Activated CD8-positive, alpha-beta memory T cell treated with anti-CD3 and anti-CD28 coated beads, Interleukin-2, amount 50 U/mL, for 4 hours (primary cell): ENCODE measurements around the gene GPER1.
"Not testable (repeated sequence)": the region's sequence is repeated elsewhere in the genome, so short reads cannot be mapped to it uniquely, and the experiment has no call there.

Source experiments
- DNase-seq: peaks from one replicate; pipeline ENCODE4 v3.0.0-alpha.2; 2020

Gene GPER1

DNA sequence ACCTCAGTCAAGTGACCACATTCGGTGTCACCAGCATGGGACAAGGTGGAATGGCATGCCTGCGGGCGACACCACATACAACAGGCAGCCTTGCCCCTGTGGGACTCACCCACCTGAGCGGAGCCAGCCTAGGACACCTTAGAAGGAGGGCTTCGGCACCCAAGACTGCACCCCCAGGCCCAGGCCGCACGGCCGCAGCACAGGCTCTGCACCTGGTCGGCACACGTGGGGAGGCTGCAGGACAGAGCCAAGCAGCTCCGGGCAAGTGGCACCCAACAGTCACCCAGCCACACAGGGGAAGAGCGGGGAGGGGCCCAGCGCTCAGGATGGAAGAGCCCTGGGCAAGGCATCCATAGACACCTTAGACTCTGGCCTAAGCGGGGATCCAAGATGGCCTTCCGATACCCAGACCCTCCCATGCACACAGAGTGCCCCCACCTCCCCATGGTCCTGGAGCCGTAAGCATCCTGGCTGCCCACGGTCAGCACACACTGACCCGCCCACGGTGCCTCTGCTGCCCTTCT lies 16.1 kb upstream of the GPER1 start:
- no peak for DNase-seq

- no peak for DNase-seq
Observed at GRCh38 chr7:1073142-1073977, 14.6 kb upstream of the GPER1 start.

DNA sequence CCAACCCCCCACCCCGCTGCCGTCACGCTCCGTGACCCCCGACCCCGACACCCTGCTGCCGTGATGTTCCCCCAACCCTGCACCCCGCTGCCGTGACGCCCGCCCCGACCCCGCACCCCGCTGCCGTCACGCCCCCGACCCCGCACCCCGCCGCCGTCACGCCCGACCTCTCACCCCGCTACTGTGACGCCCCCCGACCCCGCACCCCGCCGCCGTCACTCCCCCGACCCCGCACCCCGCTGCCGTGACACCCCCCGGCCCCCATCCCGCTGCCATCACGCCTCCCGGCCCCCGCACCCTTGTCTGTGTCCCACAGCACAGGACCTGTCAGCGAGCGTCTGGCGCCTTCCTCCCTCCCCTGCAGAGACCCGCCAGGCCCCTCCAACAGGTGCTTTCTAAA lies 13.9 kb upstream of the GPER1 start:
- not testable (repeated sequence) for DNase-seq

DNA sequence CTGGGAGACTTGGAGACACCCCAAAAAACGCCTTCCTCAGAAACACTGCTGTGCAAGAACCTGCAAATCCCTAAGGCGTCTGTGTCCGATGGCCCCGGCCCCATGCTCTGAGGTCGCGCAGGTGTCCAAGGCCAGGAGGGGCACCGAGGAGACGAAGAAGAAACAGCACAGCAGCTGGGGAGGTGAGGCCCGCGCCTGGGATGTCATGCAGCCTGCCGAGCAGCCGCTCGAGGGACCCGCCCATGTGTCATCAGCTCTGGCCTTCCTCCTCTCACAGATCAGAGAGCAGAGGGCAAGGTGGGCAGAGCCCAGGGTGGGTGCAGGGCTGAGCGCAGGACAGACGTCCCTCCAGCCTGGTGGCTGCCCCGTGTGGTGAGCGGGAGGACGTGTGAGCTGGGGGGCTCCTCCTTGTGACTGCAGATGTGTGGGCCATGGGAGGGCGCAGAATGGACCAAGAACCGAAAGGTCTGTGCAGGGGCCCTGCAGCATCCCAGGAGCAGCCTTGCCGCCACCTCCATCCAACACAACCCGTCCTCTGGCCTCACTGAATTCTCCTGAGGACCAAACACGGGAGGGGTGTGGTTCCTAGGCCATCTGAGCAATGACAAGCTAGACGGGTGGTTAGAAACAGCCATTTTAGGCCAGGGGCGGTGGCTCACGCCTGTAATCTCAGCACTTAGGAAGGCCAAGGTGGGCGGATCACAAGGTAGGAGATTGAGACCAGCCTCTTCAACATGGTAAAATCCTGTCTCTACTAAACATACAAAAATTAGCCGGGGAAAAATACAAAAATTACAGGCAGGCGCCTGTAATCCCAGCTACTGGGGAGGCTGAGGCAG lies 13.1 kb upstream of the GPER1 start:
- no peak for DNase-seq

- no peak for DNase-seq
Observed at GRCh38 chr7:1076184-1077072, 11.5 kb upstream of the GPER1 start.

DNA sequence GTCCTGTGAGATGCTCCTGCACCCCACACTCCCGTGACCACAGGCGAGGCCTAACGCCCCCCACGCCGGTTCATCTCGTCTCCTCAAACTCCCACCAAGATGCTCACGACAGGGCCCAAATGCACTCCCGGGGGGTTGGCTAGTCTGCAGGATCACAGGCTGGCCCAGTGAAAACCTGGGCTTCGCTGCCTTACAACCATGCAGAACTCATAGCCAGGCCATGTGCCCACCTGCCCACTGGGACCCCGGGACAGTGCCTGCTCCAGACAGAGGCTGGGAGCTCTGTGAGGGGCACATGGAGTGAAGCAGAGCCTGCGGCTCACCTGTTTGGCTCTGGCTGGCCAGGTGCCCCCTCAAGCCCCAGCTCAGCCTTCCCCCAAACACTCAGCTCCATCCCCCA lies 9.4 kb upstream of the GPER1 start:
- DNase-seq = no peak

DNA sequence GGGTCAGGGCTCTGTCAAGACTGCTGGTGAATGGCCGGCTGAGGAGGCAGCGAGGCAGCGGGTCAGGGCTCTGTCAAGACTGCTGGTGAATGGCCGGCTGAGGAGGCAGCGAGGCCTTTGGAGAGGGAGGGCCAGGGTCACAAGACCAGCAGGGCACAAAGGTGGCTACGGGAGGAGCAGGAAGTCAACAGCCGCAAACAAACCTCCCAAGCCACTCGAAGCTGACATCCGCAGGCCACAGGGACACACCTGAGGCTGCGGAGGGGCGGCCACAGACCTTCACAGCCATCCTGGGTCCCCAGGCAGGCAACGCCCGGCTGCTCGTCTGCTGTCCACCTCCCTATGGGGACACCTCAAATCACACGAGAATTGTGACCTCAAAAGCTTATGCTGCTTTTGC lies 8.9 kb upstream of the GPER1 start:
- DNase-seq = no peak

DNA sequence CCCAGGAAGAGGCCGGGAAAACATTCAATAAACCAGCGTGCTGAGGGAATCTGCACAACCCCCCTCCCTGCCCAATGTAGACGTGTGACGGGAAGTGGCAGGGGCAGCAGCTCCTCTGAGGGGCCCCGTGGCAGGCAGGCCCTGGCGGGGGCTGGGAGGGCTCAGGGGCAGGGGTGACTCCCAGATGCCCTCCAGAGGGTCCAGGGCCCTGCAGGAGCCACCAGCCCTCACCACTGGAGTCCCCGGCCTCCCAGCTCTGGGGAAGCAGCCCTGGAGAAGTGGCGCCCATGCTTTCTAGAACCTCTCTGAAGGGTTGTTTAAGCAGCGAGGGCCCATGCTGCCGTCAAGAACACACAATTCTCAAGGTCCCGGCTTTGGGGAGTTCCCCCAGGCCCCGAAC lies 8.4 kb upstream of the GPER1 start:
- no peak for DNase-seq

DNA sequence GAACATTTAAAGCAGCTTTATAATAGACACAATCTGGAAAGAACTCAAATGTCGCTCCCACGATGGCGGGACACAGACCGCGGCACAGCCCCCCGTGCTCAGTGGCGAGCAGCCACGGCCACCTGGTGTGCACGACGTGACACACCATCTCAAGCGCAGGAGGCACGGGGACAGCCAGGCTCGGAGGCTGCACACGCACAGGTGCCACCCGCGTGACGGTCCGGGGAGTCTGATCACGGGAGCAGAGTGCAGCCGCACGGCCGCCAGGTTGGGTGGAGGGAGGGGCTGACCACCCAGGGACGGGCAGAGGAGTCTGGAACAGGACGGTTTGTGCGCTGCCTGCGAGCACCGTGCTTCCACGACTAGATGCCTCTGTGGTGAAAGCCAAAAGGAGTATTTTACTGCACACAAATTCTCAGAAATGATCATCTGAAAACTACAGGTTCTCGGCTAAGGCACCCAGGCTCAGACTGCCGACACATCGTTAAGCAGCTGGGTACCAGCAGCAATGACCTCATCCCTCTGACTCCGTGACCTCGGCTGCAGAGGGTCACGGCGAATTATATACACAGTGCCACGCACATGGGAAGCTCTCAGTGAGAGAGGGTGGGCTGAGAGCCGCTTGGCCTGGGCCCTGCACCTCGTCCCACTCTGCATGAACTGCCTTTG lies 7.5 kb upstream of the GPER1 start:
- DNase-seq = no peak

- no peak for DNase-seq
Observed at GRCh38 chr7:1080921-1081255, 7.0 kb upstream of the GPER1 start.

GRCh38 chr7:1081336-1081735 lies 6.6 kb upstream of the GPER1 start:
- DNase-seq = no peak

DNA sequence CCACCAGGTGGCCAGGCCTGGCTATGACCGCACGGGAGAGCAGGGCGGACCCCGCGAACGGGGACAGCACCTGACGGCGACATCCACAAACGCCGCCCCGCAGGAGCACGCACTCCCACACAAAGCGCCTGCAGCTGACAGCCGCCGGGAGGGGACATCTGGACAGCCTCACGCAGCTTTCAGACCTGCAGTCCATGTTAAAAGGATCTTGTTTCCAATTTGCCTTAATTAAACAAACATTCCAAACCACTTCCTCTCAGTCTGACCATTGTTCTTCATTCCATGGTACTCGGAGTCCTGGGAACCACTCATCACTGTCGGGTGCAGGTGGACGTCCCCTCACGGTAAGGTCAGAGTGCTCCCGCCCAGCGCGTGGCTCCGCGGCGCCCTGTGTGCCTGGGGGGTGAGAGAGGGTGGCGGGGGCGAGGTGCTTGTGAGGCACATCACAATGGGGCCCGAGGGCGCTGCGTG lies 5.9 kb upstream of the GPER1 start:
- no peak for DNase-seq

DNA sequence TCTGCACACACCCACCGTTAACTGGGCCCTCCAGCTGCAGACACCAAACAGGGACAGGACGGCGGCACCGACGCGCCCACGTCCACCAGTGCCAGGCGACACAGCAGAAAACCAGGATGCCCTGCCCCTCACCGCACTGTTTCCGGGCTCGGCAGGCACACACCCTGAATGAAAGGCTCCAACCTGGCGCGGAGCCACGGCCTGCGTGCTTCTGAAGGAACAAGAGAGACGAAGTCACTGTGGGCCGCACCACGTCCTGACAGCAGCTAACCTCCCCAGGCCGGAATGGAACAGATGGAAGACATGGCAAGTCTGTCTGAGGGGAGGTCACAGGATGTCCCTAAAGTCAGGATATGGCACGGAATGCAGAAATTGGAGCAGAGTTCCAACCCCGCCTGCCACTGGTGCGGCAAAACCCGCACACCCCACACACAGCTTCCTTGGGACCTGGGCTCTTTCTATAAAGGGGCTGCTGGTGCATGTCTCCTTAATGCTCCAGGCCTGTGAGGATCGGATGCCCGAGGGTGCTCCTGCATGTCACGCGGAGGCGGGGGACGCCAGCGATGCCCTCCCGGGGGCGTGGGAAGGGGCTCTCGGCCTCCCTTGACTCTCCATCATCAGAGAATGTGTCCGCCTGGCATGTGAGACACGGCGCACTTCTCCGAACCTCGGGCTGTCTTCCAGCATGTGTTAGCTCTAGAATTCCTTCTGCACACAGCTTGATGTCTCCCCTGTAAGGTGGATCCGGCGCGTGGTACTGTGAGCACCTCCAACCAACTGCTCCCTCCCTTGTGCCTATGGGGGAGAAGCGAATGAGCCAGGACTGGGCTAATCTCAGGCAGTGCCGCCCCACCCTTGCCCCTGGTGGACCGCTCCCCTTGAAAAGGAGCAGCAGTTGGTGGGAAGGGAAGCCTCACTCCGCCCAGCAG lies 3.9 kb upstream of the GPER1 start:
- DNase-seq = no peak

- DNase-seq = no peak
Observed at GRCh38 chr7:1085266-1085665, 2.6 kb upstream of the GPER1 start.

GRCh38 chr7:1085910-1086421 lies 1.9 kb upstream of the GPER1 start:
- no peak for DNase-seq

GRCh38 chr7:1086588-1087464 lies 1.1 kb upstream of the GPER1 start:
- peak; percentile 72 for DNase-seq

DNA sequence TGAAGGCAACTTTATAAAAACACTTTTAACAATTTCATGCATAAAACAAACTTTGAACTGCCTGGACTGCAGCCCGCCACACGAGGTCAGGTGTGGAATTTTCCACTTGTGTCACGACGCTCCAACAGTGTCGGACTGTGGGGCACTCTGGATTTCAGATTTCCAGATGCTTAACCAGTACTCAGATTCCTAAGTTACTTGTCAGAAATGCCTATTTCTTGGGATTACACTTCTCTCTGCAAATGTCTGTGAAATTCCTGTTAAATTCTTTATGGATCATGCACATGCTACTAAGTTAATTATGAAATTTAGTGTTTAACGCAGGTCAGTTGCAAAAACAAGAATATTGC lies 473 bp upstream of the GPER1 start:
- no peak for DNase-seq

- no peak for DNase-seq
Observed at GRCh38 chr7:1090236-1090635, 2.3 kb downstream of the GPER1 start.

GRCh38 chr7:1090686-1091643 lies 3.1 kb downstream of the GPER1 start:
- DNase-seq = no peak
